Calu3 (cell line): ENCODE data around the gene KCNT2. TPM values are rescaled to one million over a fixed set of nuclear protein-coding genes. Genes with fewer than 3 reads are reported as not detected.
A peak's percentile ranks its signal among the peaks of the same experiment; 100 is the strongest.

Experiments used
- Bru-seq: library from RNA; stranded (reverse); fragments of 400-500 nt; gene quantifications from one replicate; lab custom pipeline; 2021; lab: Mats Ljungman, UMichigan
- BruChase-seq, 2 experiments: library from RNA; stranded (reverse); fragments of 400-500 nt; gene quantifications; one replicate each; lab custom pipeline; 2021; lab: Mats Ljungman, UMichigan
- BruUV-seq: library from RNA; stranded (reverse); fragments of 400-500 nt; replicated peaks from 2 replicates; lab custom pipeline; 2021; lab: Mats Ljungman, UMichigan
- CTCF ChIA-PET: fragments of 300-600 bp; sonication (Branson Sonifier 250); formaldehyde crosslinking; loops from one replicate; lab custom pipeline; 2022; ENCODE audit warnings: antibody characterized with exemption; lab: Charles Lee
- DNase-seq: peaks from one replicate; pipeline ENCODE4 v3.0.0; 2022
- H3K27ac Mint-ChIP-seq: one replicate; pipeline ENCODE4 v1.8.0; 2022; ENCODE audit warnings: mixed read lengths; ENCODE audit not compliant: unreplicated experiment
- H3K27me3 Mint-ChIP-seq: one replicate; pipeline ENCODE4 v1.8.0; 2022; ENCODE audit warnings: mixed read lengths; ENCODE audit not compliant: unreplicated experiment
- H3K36me3 Mint-ChIP-seq: one replicate; pipeline ENCODE4 v1.8.0; 2022; ENCODE audit warnings: mild to moderate bottlenecking, moderate library complexity, mixed read lengths; ENCODE audit not compliant: insufficient read depth, unreplicated experiment
- H3K4me1 Mint-ChIP-seq: one replicate; pipeline ENCODE4 v1.8.0; 2022; ENCODE audit warnings: mild to moderate bottlenecking, low read depth, mixed read lengths; ENCODE audit not compliant: unreplicated experiment
- H3K4me3 Mint-ChIP-seq: one replicate; pipeline ENCODE4 v1.8.0; 2022; ENCODE audit warnings: mild to moderate bottlenecking, low read depth, moderate library complexity, mixed read lengths; ENCODE audit not compliant: unreplicated experiment
- H3K9me3 Mint-ChIP-seq: one replicate; pipeline ENCODE4 v1.8.0; 2022; ENCODE audit warnings: low read depth, mixed read lengths; ENCODE audit not compliant: unreplicated experiment
- intact Hi-C: fragments of 100-400 bp; cut with micrococcal nuclease; formaldehyde crosslinking; loops from one replicate; pipeline ENCODE4 v1.10.0; 2022; ENCODE audit not compliant: unreplicated experiment
- long read RNA-seq: library from polyadenylated mRNA; stranded (forward); transcript quantifications from one replicate; pipeline ENCODE4 v2.0.0, GENCODE V29; 2022
- total RNA-seq: library from RNA; stranded (reverse); gene quantifications from 2 replicates; pipeline ENCODE4 v1.2.3, GENCODE V29; 2022
- TF ChIP-seq, protein P1 (sequence below): fragments of 200-600 bp; IDR thresholded peaks from one replicate; pipeline ENCODE4 v1.8.0; 2022; ENCODE audit warnings: antibody characterized with exemption; ENCODE audit not compliant: unreplicated experiment

KCNT2 gene
- 2.4 and 3.3 TPM in 2 replicates for total RNA-seq
- Bru-seq, nascent RNA = percentile 46 among the genes with signal in this experiment
- percentile 39 among the genes with signal in this experiment for BruChase-seq, experiment 1, labeled RNA remaining after a 6-hour chase
- BruChase-seq, experiment 2, labeled RNA remaining after a 2-hour chase = percentile 39 among the genes with signal in this experiment
- long read RNA-seq = 0 reads

DNA sequence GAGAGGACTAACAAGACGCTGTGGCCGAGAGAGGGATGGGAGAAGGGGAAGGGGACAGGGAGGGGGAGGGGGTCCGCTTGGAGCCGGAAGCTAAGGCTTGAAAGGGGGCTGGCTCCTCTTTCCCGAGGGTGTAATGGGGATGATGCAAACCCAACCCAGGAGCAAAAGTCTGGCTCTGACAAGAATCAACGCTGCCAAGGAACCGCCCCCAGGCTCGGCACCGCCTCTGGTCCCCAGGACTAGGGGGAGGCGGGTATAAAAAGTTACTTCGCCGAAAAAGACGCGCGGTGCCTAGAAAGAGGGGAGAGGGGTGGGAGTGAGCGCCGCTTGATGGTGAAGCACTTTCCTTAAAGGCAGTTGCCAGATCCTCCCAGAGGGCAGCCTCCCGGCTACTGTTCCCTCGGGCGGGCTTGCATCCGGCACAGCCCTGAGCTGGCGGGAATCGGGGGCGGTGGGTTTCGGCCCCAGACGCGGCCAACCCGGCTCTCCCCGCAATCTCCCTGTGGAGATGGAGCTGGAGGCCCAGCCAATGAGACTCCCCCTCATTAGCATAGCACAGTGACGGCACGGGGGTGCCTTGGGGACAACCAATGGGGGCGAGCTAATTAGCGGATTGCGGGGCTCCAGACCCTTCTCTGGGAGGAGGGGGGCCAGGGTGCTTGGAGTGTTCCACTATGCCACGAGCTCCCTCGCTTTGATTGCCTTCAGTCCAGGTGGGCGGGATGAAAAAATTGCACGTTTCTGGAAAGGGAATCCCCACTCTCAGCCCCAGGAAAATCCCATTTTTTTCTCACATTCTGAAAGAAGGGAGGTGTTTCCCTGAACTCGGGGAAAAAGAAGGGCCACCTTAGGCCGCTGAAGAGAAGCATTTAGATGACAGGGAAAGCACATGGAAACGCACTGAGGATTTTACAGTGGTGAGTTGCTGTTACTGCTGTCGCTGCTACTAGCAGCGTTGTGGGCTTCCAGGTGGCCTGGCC lies at the start of gene KCNT2:
KCNT2 (minus strand) TSS at position 51 of the 980 bp plus-strand sequence. CDS start 131 bp downstream, outside the sequence.
- TF ChIP-seq, protein P1, sequence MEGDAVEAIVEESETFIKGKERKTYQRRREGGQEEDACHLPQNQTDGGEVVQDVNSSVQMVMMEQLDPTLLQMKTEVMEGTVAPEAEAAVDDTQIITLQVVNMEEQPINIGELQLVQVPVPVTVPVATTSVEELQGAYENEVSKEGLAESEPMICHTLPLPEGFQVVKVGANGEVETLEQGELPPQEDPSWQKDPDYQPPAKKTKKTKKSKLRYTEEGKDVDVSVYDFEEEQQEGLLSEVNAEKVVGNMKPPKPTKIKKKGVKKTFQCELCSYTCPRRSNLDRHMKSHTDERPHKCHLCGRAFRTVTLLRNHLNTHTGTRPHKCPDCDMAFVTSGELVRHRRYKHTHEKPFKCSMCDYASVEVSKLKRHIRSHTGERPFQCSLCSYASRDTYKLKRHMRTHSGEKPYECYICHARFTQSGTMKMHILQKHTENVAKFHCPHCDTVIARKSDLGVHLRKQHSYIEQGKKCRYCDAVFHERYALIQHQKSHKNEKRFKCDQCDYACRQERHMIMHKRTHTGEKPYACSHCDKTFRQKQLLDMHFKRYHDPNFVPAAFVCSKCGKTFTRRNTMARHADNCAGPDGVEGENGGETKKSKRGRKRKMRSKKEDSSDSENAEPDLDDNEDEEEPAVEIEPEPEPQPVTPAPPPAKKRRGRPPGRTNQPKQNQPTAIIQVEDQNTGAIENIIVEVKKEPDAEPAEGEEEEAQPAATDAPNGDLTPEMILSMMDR = no peak
- DNase-seq = peak; percentile 71
- Mint-ChIP-seq H3K4me1 (peaks cover 17% of the 10 kb centered on the region), H3K9me3 (no peaks in the 10 kb centered on the region), H3K36me3 (peaks cover 16% of the 10 kb centered on the region), H3K4me3 (peak within 1 kb of the TSS; percentile 84), H3K27me3 (no peaks in the 10 kb centered on the region), H3K27ac (peak within 1 kb of the TSS; percentile 70)
- intact Hi-C loops = loop anchor here (2.0 kb wide), 1 partner anchor 44 kb away; the partner anchor contains the start of gene CFH
- no TSS peak for BruUV-seq
- CTCF ChIA-PET = interaction anchor here (0.7 to 1.2 kb wide), 2 partner anchors 24 to 53 kb away, joined by 3 to 5 read pairs; no protein-coding TSS in a partner anchor

GRCh38 chr1:196655494-196655893 lies 47.3 kb upstream of the KCNT2 start:
- Mint-ChIP-seq H3K27ac (no peak overlapping the region), H3K4me1 (peaks cover 6% of the 10 kb centered on the region), H3K9me3 (no peaks in the 10 kb centered on the region), H3K36me3 (no peaks in the 10 kb centered on the region), H3K4me3 (no peak overlapping the region), H3K27me3 (no peaks in the 10 kb centered on the region)
- no TSS peak for BruUV-seq
- CTCF ChIA-PET = interaction anchor here (1.0 kb wide), 1 partner anchor 507 kb away, joined by 3 read pairs; no protein-coding TSS in a partner anchor
- intact Hi-C loops = no loop called here
- no peak for DNase-seq
- TF ChIP-seq, protein P1 = no peak

DNA sequence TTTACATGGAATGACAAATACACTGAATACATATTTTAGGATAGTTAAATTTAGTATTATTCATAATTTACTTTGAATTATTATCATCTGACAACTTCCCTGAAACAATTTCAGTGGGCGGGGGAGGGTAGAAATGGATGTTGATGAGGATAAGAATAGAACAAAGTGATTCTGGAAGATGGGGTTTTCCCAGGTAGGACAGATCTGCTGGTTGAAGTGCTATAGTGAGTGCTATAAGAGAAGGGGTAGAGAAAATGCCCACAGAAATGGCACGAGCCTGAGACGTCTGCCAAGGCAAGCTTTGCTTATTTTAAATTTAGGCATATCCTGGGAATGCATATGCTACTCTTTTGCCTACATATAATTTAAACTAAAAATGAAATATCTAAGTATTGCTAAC lies 46.8 kb upstream of the KCNT2 start:
- DNase-seq = no peak
- H3K36me3 Mint-ChIP-seq = no peaks in the 10 kb centered on the region
- no peaks in the 10 kb centered on the region for H3K27me3 Mint-ChIP-seq
- H3K4me1 Mint-ChIP-seq = peaks cover 6% of the 10 kb centered on the region
- TF ChIP-seq, protein P1 = no peak
- no peak overlapping the region for H3K4me3 Mint-ChIP-seq
- no TSS peak for BruUV-seq
- intact Hi-C loops = no loop called here
- H3K27ac Mint-ChIP-seq = no peak overlapping the region
- CTCF ChIA-PET = interaction anchor here (1.0 kb wide), 1 partner anchor 507 kb away, joined by 3 read pairs; no protein-coding TSS in a partner anchor
- no peaks in the 10 kb centered on the region for H3K9me3 Mint-ChIP-seq

GRCh38 chr1:196654271-196654670 lies 46.0 kb upstream of the KCNT2 start:
- intact Hi-C loops = no loop called here
- no peaks in the 10 kb centered on the region for H3K27me3 Mint-ChIP-seq
- no peak overlapping the region for H3K4me3 Mint-ChIP-seq
- H3K4me1 Mint-ChIP-seq = peaks cover 6% of the 10 kb centered on the region
- no peak overlapping the region for H3K27ac Mint-ChIP-seq
- TF ChIP-seq, protein P1 = no peak
- no peak for DNase-seq
- BruUV-seq = no TSS peak
- H3K36me3 Mint-ChIP-seq = no peaks in the 10 kb centered on the region
- CTCF ChIA-PET = no interaction called here
- H3K9me3 Mint-ChIP-seq = no peaks in the 10 kb centered on the region
